Kidney capillary endothelial cell (primary cell): ENCODE results near the gene MPO.

Experiments used
- DNase-seq: peaks from one replicate; pipeline ENCODE4 v3.0.0-alpha.2; 2018; ENCODE audit warnings: low spot score

The MPO gene

DNA sequence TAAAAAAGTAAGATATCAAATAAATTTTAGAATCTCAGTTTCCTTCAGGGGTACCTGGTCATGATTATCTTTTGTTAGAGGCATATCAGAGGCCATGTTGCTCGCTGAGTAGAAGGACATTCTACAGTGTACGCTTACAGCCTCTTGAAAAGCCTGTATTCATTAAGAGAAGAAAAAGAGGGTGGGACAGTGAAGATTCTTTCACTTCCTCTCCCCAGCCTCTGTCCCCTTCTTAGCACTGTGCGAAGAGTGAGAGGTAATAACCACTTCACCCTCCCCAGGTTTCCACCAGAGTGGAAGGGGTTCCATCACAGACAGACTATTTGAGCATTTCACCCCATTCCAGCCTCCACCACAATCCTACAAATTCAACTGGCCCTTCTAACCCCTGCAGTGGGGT lies 47.2 kb downstream of the MPO start:
- no peak for DNase-seq

DNA sequence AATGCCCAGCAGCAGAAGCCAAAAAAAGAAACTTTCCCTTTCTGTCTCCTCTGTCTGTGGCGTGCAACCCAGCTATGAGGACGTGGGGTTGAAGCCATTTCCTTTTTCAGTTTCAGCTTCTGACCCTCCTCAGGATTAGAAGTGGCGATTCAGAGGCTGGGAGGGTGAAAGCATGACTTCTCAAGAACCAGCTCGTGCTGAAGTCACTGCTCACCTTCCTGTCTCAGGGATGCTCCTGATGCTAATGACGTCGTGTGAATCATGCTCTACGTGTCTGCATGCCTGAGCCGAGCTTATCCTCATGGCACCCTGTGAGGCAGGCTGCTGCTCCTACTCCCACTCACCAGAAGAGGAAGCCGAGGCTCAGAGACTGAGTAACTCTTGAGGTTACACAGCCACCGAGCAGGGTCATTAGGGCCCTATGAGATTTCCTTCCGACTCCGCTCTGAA lies 48.0 kb downstream of the MPO start:
- peak; percentile 51 for DNase-seq

DNA sequence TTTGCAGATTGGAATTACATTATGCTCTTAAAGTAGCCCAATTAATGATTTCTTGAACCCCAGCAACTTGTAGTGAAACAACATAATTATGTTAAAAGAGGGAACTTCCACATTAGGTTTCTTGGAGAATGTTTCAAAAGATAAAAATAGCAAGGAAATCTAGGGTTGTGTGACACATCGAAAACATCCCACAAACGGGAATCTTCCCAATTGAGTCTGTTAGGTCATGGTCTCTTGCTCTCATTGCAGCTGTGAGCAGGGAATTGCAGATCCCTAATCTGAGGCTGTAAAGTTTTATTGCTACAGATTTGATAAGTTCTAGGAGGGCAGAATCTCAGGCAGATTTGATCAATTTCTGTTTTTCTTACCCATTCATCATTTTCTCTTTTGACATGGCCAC lies 49.1 kb downstream of the MPO start:
- no peak for DNase-seq

DNA sequence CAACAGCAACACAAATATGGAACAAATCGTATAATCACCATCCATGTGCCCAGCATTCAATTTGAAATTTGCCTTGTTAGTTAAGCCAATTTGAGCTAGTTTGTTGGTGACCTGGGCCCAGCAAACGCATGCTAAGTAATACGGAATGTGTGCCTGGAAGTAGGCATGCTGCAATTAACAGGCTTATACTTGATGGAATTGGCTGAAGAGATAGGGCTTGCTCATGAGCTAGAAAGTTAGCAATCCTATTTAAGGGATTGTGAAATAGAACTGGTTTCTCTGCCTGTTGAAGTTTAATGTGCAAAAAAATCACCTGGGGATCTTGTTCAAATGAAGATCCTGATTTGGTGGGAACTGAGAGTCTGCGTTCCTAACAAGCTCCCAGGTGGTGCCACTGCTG lies 50.9 kb downstream of the MPO start:
- no peak for DNase-seq

DNA sequence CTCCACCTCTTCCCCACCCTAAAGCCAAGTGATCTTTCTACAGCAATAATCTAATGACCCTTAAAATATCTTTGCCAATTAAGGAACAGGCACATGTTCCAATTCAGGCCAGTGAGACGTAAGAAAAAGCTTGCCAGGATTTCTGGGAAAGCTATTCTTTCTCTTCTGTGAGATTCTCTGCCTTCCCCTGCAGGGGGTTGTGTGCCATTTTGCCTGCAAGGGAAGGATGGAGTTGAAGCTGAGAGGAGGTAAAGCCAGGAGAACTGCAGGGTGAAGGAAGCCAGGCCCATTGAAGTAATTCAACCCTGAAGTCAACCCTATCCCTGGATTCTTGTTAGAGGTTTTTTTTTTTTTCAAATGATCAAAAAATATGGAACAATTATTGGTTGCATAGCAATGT lies 51.4 kb downstream of the MPO start:
- DNase-seq, result no peak

DNA sequence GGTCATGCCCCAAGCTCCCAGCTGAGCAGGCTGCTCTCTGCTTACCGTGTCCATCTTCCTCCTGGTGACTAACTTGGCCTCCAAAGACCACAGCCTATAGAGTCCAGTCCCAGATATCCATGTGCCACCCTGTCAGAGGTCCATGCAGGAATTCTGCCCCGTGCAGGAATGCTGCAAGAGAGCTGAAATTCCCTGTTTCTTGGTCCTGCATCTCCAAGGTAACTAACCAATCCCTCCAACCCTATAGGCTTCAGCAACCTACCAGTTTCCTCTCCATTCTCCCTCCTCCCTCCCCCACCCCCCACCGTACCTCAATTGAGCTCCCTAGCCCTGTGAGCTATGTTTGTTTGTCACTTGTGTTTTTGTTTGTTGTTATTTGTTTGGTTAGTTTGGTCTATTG lies 52.1 kb downstream of the MPO start:
- no peak for DNase-seq

DNA sequence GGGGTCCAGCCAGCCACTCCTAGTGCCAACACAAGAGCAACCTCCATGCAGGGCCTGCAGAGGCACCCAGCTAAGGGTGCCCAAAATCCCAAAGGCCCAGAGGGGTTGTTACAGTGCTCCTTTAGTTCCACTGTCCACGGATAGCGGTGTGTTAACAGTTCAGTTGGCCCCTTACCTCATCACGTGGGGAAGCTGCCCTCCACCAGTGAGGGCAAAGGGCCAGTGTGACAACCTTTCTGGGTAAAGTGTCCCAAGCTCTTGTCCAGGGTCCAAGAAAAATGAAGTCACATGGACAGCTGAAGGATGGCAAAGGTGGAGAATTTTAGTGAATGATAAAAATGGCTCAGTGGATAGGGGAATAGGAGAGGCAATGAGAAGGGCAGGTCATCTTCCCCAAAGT lies 53.0 kb downstream of the MPO start:
- DNase-seq, result no peak

DNA sequence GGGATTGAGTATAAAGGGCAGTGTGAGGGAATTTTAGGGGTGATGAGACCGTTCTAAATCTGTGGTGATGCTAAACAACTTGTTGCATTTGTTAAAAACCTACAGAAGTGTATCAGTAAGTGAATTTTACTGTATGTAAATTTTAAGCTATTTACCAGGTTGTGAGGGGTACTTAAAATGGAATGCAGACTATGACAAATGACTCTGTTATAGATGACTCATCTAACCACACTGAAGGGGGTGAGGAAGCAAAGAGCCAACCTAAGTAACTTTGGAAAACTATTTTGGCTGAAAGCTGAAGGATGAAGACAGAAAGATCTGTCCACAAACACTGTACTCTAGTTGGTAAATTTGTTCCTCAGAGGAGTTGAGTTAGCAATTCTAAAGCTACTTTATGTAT lies 56.4 kb downstream of the MPO start:
- DNase-seq, result peak; percentile 16
